Pulmonary artery endothelial cell (primary cell): ENCODE results near the gene CGGBP1. TPM values are rescaled to one million over a fixed set of nuclear protein-coding genes. Genes with fewer than 3 reads are reported as not detected.
"Not testable (repeated sequence)": the region's sequence is repeated elsewhere in the genome, so short reads cannot be mapped to it uniquely, and the experiment has no call there.

ENCODE experiments used
- DNase-seq: peaks from one replicate; pipeline ENCODE4 v3.0.0-alpha.2; 2011; ENCODE audit warnings: low read depth, low spot score
- total RNA-seq: library from RNA; depleted of rRNA; stranded (reverse); fragments of >200 nt; gene quantifications from 2 replicates; pipeline ENCODE4 v1.2.3, GENCODE V29; 2014

CGGBP1 gene
- total RNA-seq, 1 donor from 2014 or later: 43.7 TPM

DNA sequence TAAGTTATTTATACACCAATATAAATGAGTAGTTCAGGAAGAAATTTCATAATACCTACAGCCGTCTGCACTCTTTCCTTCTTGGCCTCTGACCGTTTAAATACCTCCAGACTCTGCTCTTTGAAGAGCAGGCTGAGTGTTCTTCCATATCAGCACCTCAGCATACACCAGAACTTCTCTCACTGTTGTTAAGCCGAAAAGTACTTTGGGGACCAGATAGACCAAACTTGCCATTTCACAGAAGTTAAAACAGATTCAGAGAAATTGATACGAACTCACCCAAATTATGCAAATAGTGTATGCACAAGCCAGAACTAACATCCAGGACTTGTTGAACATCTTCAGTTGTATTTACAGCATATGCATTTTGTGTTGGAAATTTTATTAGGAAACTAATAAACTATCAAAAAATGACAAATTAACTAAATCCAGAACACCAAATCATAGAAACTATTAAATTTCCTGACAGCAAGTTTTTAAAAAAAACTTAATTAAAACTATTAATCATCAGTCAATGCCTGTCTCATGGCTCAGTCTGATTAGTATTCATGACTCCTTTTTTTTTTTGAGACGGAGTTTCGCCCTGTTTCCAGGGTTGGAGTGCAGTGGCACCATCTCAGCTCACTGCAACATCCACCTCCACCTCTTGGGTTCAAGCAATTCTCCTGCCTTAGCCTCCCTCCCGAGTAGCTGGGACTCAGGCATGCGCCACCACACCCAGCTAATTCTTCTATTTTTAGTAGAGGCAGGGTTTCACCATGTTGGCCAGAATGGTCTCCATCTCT is 24.1 kb downstream of the CGGBP1 start:
- no peak for DNase-seq

DNA sequence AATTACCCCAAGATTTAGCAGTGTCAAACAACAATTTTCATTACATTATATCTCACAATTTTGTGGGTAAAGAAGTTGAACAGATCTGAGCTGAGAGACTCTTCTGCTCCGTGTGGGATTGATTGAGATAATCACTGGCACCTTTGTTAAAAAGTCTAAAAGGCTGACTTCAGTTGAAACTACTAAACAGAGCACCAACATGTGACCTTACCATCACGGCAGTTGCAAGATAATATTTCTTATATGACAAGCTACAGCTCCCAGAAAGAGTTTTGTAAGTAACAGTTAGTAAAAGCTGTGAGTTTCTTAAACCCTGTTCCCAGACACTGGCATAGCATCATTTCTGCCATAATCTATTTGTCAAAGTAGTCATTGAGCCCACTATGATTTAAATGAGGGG is 25.0 kb downstream of the CGGBP1 start:
- no peak for DNase-seq

DNA sequence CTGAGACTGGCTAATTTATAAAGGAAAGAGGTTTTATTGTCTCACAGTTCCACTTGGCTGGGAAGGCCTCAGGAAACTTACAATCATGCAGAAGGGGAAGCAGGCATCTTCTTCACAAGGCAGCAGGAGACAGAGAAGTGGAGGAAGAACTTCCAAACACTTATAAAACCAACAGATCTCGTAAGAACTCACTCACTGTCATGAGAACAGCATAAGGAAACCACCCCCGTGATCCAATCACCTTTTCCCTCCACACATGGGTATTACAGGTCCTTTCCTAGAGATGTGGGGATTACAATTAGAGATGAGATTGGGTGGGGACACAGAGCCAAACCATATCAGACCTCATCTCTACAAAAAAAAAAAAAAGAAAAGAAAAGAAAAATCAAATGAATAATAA is 25.7 kb downstream of the CGGBP1 start:
- no peak for DNase-seq

DNA sequence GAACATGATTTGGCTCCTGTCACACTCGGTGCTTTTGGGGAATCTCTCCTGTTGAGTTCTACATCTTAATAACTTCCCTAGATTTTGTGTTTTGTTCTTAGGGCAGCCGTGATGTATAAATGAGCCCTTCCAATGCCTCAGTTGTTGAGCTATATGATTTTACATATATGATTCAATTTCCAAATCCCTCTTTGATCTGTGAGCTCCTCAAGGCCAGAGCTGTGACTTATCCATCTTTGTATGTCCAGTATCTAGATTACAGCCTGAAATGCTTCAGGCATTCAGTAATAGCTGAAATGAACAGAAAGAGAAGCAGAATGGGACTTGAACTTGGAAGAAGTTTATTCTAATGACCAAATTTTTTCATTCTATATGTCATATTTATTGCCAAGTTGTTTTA is 26.6 kb downstream of the CGGBP1 start:
- no peak for DNase-seq

DNA sequence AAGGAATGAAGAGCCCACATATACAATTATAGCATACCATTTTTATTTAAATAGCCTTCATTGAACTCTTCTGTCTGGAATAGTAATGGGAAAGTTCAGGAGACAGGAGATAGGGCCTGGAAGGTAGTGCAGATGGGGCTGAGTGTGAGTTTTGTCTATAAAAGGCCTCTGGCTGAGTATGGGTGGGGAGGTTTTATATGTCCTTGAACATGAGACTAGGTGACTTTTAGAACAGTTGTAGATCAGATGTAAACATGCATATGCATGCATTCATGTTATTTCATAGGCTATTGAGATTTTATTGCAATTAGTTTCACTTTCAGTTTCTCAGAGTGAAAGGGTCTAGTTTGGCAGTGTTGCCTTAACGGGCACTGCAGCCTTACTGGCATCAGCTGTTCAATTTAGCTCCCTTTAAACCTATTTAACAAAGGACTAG is 27.1 kb downstream of the CGGBP1 start:
- peak; percentile 10 for DNase-seq

DNA sequence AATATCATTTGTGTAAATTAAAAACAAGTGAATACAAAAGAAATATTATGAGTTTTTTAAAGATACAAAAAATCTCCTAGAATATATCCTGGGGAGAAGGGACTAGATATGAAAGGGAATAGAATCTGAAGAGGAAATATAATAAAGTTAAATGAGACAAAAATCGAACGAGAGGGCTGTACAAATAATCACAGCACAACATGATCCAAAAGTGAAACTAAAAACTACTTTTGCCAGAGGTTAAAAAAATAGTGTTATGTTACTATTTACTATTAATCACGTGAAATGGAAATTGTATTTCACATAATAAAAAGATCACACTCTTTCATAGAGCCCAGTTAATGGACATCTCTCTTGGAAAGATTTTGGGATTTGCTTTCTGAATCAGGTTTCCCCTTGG is 28.6 kb downstream of the CGGBP1 start:
- DNase-seq: no peak

DNA sequence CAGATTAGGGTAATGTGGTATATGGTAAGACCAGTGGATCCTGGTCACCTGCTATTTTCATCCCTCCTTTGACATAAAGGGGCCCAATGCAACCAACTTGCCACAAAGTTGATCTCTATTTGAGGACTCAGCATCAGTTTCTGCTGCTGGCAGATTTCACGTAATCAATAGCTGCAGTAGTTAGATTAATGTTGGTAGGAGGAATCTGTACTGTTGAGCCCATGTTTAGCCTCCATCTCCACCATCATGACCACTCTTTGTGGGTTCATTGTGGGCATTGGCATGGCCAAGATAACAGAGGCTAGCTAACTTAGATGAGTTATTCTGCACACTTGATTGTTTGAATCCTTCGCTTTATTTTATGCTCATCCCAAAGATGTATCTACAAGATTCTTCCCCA is 29.9 kb downstream of the CGGBP1 start:
- DNase-seq: no peak

DNA sequence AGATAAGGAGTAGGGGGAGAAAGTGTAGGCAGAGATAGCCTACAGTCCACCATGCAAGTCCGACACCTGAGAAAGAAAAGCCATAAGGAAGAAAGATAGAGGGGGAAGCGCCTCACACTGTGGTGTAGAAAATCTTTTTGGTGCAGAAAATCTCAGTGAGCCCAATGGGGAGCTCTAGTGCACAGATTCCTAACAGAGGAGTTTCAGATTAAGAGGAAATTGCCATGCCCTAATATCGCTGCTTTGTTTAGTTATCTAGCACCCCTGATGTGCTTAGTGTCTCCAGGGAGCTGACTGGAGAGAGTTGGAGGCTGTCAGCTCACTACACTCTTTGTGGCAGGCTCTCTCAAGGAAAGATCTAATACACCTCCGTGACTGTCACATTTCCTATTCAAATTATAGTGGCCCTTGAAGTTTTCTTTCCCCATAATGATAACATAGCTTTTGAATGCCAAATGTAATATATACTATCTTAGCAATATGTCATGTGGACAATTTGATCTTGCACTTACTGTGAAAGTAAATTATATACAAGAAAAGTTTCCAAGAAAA is 33.7 kb downstream of the CGGBP1 start:
- no peak for DNase-seq

DNA sequence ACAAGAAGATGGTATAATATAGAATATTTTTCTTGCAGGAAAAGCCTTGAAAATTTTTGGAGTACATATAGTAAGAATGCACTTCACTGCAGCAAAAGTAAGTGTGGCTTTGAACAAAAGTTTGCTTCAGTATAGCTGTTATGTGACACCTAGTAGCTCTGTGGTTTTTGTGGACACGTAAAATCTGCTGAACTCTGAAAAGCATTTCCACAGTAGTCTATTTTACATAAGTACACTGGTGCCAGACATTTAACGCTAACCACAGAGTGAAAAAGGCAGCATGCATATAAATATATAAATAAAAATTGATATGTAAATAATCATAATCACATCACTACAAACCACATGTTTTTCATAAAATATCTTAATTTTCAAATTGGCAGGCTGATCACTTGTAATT is 39.8 kb downstream of the CGGBP1 start:
- no peak for DNase-seq

DNA sequence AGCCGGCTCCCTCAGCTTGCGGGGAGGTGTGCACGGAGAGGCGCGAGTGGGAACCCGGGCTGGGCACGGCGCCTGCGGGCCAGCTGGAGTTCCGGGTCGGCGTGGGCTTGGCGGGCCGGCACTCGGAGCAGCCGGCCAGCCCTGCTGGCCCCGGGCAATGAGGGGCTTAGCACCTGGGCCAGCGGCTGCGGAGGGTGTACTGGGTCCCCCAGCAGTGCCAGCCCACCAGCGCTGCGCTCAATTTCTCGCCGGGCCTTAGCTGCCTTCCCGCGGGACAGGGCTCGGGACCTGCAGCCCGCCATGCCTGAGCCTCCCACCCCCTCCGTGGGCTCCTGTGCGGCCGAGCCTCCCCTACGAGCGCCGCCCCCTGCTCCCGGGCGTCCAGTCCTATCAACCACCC is 43.1 kb downstream of the CGGBP1 start:
- DNase-seq: not testable (repeated sequence)

DNA sequence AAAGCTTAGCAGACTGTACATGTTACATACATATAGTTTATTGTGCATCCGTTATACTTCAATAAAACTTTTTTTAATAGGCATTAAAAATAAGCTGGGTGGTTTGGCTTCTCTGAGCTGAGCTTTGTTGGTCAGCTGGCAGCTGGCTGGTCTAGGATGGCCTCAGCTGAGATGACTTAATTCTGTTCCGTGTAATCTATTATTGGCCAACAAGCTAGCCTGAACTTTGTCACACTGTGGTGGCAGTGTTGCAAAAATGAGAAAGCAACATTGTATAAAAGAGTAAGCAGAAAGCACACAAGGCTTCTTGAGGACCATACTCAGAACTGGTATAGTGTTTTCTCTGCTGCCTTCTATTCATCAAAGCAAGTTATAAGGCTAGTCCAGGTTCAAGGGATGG is 45.2 kb downstream of the CGGBP1 start:
- no peak for DNase-seq

DNA sequence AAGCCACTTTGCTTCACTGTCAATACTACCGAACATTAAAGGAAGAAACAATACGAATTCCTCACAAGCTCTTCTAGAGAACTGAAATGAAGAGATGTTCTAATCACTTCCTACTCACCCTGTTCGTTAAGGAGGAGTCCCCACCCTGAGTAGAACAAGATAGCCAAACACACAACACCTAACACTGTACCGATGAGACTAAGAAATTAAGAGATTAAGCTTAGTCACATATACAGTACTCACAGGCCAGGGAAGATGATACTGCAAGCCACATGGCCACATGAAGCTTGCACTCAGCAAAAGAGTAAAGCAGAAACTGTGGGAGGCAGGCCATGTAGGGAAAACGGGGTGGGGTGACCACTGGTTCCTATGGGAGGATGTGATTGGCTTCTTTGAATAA is 48.0 kb downstream of the CGGBP1 start:
- no peak for DNase-seq

DNA sequence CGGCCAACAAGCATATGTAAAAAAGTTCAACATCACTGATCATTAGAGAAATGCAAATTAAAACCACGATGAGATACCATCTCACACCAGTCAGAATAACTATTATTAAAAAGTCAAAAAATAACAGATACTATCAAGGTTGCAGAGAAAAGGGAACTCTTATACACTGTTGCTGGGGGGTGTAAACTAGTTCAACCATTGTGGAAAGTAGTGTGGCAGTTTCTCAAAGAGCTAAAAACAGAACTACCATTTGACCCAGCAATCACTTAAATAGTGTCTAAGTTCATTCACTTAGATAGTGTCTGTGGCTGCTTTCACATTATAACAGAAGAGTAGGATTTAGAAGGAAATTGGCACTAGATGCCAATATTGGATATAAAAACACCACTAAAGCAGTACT is 49.7 kb downstream of the CGGBP1 start:
- DNase-seq: no peak

DNA sequence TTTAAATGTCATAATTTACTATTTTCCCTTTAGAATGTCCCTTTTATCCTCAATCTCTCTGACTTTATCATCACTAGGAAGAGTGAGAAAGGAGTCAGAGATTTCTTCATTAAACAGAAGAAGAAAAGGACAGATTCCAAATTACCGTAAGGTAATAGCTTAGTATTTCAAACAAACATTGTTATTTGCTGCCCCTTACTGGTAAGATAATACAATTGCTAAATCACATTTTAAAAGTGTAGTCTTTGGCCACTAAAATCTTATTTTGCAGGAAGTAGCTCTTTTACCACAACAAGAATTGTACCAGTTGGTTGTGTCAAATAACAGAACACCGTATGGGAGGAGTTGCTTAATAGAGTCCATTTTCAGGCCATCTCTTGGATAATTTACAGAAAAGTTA is 53.7 kb downstream of the CGGBP1 start:
- DNase-seq: no peak

DNA sequence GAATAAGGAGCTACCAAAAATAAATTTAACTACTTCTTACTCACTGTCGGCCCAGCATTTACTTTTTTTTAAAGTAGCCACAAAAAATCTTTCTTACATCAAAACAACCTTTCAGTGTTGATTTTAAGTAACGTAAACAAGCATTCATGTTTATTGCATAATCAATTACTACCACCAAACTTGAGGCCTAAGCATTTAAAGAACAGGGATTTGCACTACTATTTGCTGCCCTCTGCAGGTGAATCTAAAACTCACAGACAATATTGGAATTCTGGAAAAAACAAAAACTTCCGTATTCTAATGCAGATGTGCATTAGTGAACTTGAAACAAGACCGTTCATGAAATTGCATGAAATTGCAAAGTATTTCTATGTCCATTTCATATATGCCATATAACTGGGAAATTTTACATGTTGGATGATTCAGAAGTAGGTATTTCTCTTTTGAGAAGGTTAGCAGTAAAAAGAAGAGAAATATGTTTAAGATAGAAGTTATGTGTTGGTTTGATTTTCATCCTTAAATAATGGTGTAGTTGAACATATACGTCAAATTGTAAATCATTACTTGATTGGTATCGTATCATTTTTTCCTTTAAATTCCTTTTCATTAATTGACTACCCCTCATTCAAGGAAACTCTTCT is 55.6 kb downstream of the CGGBP1 start:
- DNase-seq: peak; percentile 4

DNA sequence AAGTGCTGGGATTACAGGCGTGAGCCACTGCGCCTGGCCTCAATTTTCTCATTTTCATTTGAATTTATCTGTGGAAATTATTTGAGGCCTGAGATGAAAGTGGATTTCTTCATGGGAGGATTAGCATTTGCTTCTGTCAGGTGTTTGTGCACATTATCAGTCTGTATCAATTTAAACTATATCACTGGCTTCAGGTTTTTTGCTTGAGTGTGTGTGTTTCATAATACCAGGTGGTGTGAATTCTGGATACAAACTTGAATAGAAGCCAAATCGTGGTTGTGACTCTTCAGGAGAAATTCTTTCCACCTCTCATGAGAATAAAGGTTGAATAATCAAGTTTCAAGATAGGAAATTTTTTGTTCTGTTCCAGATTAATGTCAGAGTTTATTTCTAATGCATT is 56.4 kb downstream of the CGGBP1 start:
- no peak for DNase-seq

Other genes with a start within 250 kb of the CGGBP1 start
- 13.8 and 18.7 TPM in 2 replicates for gene ZNF654, start 250 bp upstream of the CGGBP1 start, total RNA-seq
- gene C3orf38, start 91.0 kb upstream of the CGGBP1 start, total RNA-seq: 20.8 and 28.0 TPM in 2 replicates